ENCODE measurements around the gene ARHGAP45. TPM values are rescaled to one million over a fixed set of nuclear protein-coding genes. Genes with fewer than 3 reads are reported as not detected.

The ARHGAP45 gene
- total and polyA plus RNA-seq, 8 donors = 5.1 to 21.6 (median 11.2) TPM

- no peak for ATAC-seq
- no peak for TF ChIP-seq CTCF (IDR thresholded peaks at IDR 0.05)
- H3K27ac ChIP-seq = no peak overlapping the region
- peaks cover 3 to 48% (median 31%) of the 10 kb centered on the region in 3 donors for H3K36me3 ChIP-seq
- H3K9me3 ChIP-seq = no peaks in the 10 kb centered on the region
- WGBS, 2 donors = 92 to 95% methylated on average over 35 of the region's 35 CpGs
- intact Hi-C loops (cut with DNase I) = loop anchor here in 1 of 3 donors (5.0 kb wide), 1 partner anchor 71 kb away; no protein-coding TSS in a partner anchor
- no peak overlapping the region for H3K4me3 ChIP-seq
- DNase-seq = peak in 2 of 6 donors; percentile 33 to 79
- H3K27me3 ChIP-seq = no peaks in the 10 kb centered on the region
- FAIRE-seq = no peak
- peaks cover 0 to 7% (median 6%) of the 10 kb centered on the region in 3 donors for H3K4me1 ChIP-seq
Measured at GRCh38 chr19:1115646-1116420, 48.9 kb downstream of the ARHGAP45 start.

- H3K9me3 ChIP-seq = no peaks in the 10 kb centered on the region
- H3K27ac ChIP-seq = no peak overlapping the region
- intact Hi-C loops (cut with DNase I) = loop anchor here in 1 of 3 donors (5.0 kb wide), 1 partner anchor 70 kb away; no protein-coding TSS in a partner anchor
- 94 to 96% methylated on average over 50 to 52 of the region's 52 CpGs for WGBS, 2 donors
- H3K27me3 ChIP-seq = no peaks in the 10 kb centered on the region
- ATAC-seq = no peak
- H3K4me1 ChIP-seq = peaks cover 0 to 7% (median 6%) of the 10 kb centered on the region in 3 donors
- peak in 2 of 6 donors; percentile 44 to 74 for DNase-seq
- no peak for TF ChIP-seq CTCF (IDR thresholded peaks at IDR 0.05)
- no peak for FAIRE-seq
- H3K36me3 ChIP-seq = peaks cover 3 to 57% (median 31%) of the 10 kb centered on the region in 3 donors
- no peak overlapping the region for H3K4me3 ChIP-seq
Measured at GRCh38 chr19:1116726-1117581, 50.0 kb downstream of the ARHGAP45 start.

- 92 to 94% methylated on average over 16 of the region's 16 CpGs for WGBS, 2 donors
- no peak for ATAC-seq
- peaks cover 9 to 64% (median 32%) of the 10 kb centered on the region in 3 donors for H3K36me3 ChIP-seq
- H3K27ac ChIP-seq = no peak overlapping the region
- H3K4me3 ChIP-seq = no peak overlapping the region
- H3K9me3 ChIP-seq = no peaks in the 10 kb centered on the region
- TF ChIP-seq CTCF (IDR thresholded peaks at IDR 0.05) = no peak
- intact Hi-C loops (cut with DNase I) = loop anchor here in 1 of 3 donors (5.0 kb wide), 1 partner anchor 70 kb away; no protein-coding TSS in a partner anchor
- H3K27me3 ChIP-seq = no peaks in the 10 kb centered on the region
- peak in 1 of 6 donors; percentile 67 for DNase-seq
- no peak for FAIRE-seq
- H3K4me1 ChIP-seq = peaks cover 0 to 7% (median 6%) of the 10 kb centered on the region in 3 donors
Measured at GRCh38 chr19:1117654-1118053, 50.7 kb downstream of the ARHGAP45 start.

GRCh38 chr19:1118999-1119398 is 52.0 kb downstream of the ARHGAP45 start:
- Histone ChIP-seq H3K9me3 (no peaks in the 10 kb centered on the region), H3K4me1 (peaks cover 0 to under 1% (median 0%) of the 10 kb centered on the region in 3 donors), H3K36me3 (peaks cover 12 to 78% (median 44%) of the 10 kb centered on the region in 3 donors), H3K4me3 (no peak overlapping the region), H3K27me3 (no peaks in the 10 kb centered on the region), H3K27ac (no peak overlapping the region)
- intact Hi-C loops (cut with DNase I) = loop anchor here in 1 of 3 donors (5.0 kb wide), 1 partner anchor 68 kb away; no protein-coding TSS in a partner anchor
- ATAC-seq (no peak), FAIRE-seq (no peak), DNase-seq (peak in 2 of 6 donors; percentile 40 to 72)
- WGBS, 2 donors = 94 to 95% methylated on average over 34 of the region's 34 CpGs
- TF ChIP-seq CTCF (IDR thresholded peaks at IDR 0.05) = no peak
